Measurements from ENCODE around the gene RNF182.

Gene RNF182

GRCh38 chr6:13910443-13910842 is 14.3 kb upstream of the RNF182 start:
- TF ChIP-seq, protein P1, sequence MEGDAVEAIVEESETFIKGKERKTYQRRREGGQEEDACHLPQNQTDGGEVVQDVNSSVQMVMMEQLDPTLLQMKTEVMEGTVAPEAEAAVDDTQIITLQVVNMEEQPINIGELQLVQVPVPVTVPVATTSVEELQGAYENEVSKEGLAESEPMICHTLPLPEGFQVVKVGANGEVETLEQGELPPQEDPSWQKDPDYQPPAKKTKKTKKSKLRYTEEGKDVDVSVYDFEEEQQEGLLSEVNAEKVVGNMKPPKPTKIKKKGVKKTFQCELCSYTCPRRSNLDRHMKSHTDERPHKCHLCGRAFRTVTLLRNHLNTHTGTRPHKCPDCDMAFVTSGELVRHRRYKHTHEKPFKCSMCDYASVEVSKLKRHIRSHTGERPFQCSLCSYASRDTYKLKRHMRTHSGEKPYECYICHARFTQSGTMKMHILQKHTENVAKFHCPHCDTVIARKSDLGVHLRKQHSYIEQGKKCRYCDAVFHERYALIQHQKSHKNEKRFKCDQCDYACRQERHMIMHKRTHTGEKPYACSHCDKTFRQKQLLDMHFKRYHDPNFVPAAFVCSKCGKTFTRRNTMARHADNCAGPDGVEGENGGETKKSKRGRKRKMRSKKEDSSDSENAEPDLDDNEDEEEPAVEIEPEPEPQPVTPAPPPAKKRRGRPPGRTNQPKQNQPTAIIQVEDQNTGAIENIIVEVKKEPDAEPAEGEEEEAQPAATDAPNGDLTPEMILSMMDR (conservative IDR thresholded peaks at IDR 0.05): no peak
- no peak for TF ChIP-seq ZFX (IDR thresholded peaks at IDR 0.05)
- H3K27ac ChIP-seq: no peak overlapping the region

- TF ChIP-seq, protein P1 (conservative IDR thresholded peaks at IDR 0.05): no peak
- no peak for TF ChIP-seq ZFX (IDR thresholded peaks at IDR 0.05)
- H3K27ac ChIP-seq: no peak overlapping the region
Observed at GRCh38 chr6:13911337-13911736, 13.4 kb upstream of the RNF182 start.

- H3K27ac ChIP-seq: no peak overlapping the region
- TF ChIP-seq ZFX (IDR thresholded peaks at IDR 0.05): no peak
- TF ChIP-seq, protein P1 (conservative IDR thresholded peaks at IDR 0.05): no peak
Observed at GRCh38 chr6:13913226-13914001, 11.3 kb upstream of the RNF182 start.

DNA sequence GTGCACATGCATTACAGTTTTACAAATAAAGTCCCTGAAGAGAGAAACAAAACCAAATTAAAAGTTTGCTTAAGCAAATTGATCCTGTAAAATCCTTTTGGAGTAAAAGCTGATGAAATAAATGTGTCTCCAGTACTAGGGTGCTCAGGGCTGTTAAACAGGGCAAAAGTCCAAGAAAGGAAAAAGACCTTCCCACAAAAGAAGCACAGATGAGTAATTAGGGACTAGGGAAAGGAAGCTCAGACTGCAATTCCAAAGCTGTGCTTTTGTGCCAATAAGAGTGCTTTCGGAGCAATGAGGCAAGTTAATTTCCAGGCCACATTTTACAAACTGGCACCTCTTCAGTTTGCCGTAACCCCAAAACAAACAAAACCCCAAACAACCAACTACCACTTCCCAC is 10.4 kb upstream of the RNF182 start:
- H3K27ac ChIP-seq: no peak overlapping the region

DNA sequence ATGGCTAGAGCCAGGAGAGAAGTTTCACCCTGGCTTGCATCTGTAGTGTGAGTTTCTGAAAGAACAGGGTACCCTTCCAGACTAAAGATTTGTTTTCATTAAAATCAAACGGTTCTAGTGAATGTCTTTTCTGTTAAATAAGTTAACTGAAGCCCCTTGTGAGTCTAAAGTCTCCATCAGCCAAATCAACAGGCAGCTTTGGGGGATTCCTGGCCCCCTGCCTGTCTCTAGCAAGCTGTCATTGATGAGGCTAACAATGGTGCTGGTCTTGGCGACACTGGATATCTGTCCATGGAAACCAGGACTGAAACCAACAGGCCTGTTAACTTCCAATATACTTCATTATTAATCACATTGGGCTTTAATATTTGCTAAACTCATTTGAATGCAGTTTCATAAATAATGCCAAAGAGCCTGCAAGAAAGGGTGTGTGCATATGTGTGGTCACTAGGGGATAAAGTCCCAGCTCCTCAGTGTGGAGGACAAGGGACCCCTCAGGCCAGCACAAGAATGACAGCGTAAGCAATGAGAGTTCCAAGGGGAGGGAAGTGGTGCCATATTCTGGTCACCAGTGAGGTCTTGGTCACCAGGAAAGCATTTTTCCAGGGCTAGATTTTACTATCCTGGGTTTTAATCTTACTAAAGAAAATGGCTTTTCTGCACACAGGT is 9.1 kb upstream of the RNF182 start:
- H3K27ac ChIP-seq: no peak overlapping the region
- no peak for TF ChIP-seq ZFX (IDR thresholded peaks at IDR 0.05)
- TF ChIP-seq, protein P1 (conservative IDR thresholded peaks at IDR 0.05): no peak

More for the DNA sequence above, 10.4 kb upstream of the RNF182 start:
- TF ChIP-seq ZFX (IDR thresholded peaks at IDR 0.05): no peak
- TF ChIP-seq, protein P1 (conservative IDR thresholded peaks at IDR 0.05): no peak

- TF ChIP-seq, protein P1 (conservative IDR thresholded peaks at IDR 0.05): no peak
- TF ChIP-seq ZFX (IDR thresholded peaks at IDR 0.05): no peak
- H3K27ac ChIP-seq: no peak overlapping the region
Observed at GRCh38 chr6:13916230-13916944, 8.4 kb upstream of the RNF182 start.

DNA sequence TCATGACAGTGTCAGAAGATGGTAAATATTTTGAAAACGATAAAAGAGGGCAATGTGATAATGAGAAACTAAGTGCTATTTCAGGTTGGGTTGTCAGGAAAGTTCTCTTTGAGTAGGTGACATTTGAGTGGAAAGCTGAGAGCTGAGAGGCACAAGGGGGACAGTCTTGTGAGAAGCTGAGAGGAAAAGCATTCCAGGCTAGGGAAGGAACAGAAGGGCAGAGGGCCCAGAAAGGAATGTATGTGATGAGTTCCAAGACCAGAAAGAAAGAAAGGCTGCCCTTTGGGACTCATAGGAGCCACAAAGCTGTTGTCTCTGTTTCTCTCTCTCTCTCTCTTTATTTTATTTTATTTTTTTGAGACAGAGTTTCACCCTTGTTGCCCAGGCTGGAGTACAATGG is 7.6 kb upstream of the RNF182 start:
- TF ChIP-seq, protein P1 (conservative IDR thresholded peaks at IDR 0.05): no peak
- no peak for TF ChIP-seq ZFX (IDR thresholded peaks at IDR 0.05)
- no peak overlapping the region for H3K27ac ChIP-seq

All from C4-2B (cell line).